Common myeloid progenitor, CD34-positive (primary cell): ENCODE results near the gene PALM3.

Experiments used
- CTCF ChIA-PET: fragments of 350-600 bp; sonication (Branson Sonifier 250); formaldehyde crosslinking; loops from one replicate; lab custom pipeline; 2021; ENCODE audit warnings: antibody characterized with exemption; lab: Charles Lee
- POLR2A ChIA-PET: fragments of 350-600 bp; sonication (Branson Sonifier 250); formaldehyde crosslinking; loops from one replicate; lab custom pipeline; 2021; ENCODE audit warnings: antibody characterized with exemption; lab: Charles Lee
- DNase-seq, 3 donors: peaks; one replicate each; pipeline versions ENCODE4 v3.0.0 to v3.0.0-alpha.2; 2013
- H3K27ac ChIP-seq, 2 experiments: 1 replicate in 1 of 2; 2 replicates in 1 of 2; pipeline ENCODE4 v1.7.0; 2013; ENCODE audit warnings: inconsistent platforms in 2 of 2, low read length in 2 of 2, mild to moderate bottlenecking in 2 of 2, low read depth in 1 of 2, moderate library complexity in 1 of 2; ENCODE audit not compliant: severe bottlenecking in 2 of 2, insufficient read depth in 1 of 2, poor library complexity in 1 of 2
- H3K27me3 ChIP-seq, 5 experiments: replicated peaks in 2 of 5; 1 replicate in 3 of 5; 2 replicates in 2 of 5; pipeline versions ENCODE4 v1.6.1 to v1.7.0; 2013; ENCODE audit warnings: low read length in 4 of 5, mild to moderate bottlenecking in 2 of 5, moderate library complexity in 2 of 5, inconsistent platforms in 1 of 5; ENCODE audit not compliant: insufficient read depth in 5 of 5, control insufficient read depth in 4 of 5
- H3K36me3 ChIP-seq, 4 experiments: 1 replicate in 2 of 4; 2 replicates in 2 of 4; pipeline versions ENCODE4 v1.6.1 to v1.7.0; 2013; ENCODE audit warnings: low read length in 3 of 4, control low read depth in 1 of 4, mild to moderate bottlenecking in 1 of 4; ENCODE audit not compliant: control insufficient read depth in 4 of 4, insufficient read depth in 4 of 4
- H3K4me1 ChIP-seq, 4 experiments: 1 replicate in 3 of 4; 2 replicates in 1 of 4; pipeline versions ENCODE4 v1.6.1 to v1.7.1; 2013; ENCODE audit warnings: low read length in 3 of 4, mild to moderate bottlenecking in 3 of 4, control low read depth in 1 of 4, inconsistent platforms in 1 of 4, moderate library complexity in 1 of 4; ENCODE audit not compliant: control insufficient read depth in 4 of 4, insufficient read depth in 4 of 4; ENCODE audit errors: control extremely low read depth in 1 of 4
- H3K4me3 ChIP-seq, 7 experiments: 1 replicate in 4 of 7; 2 replicates in 3 of 7; pipeline versions ENCODE4 v1.5.1 to v1.7.0; 2013; ENCODE audit warnings: mild to moderate bottlenecking in 7 of 7, low read length in 6 of 7, moderate library complexity in 6 of 7, inconsistent platforms in 2 of 7, low read depth in 2 of 7, control low read depth in 1 of 7; ENCODE audit not compliant: insufficient read depth in 4 of 7, control insufficient read depth in 1 of 7; ENCODE audit errors: extremely low read depth in 1 of 7
- H3K9me3 ChIP-seq, 5 experiments: 1 replicate in 4 of 5; 2 replicates in 1 of 5; pipeline versions ENCODE4 v1.6.1 to v1.7.1; 2013; ENCODE audit warnings: low read length in 4 of 5, mild to moderate bottlenecking in 2 of 5, inconsistent platforms in 1 of 5, low read depth in 1 of 5, moderate library complexity in 1 of 5; ENCODE audit not compliant: control insufficient read depth in 4 of 5, insufficient read depth in 2 of 5; ENCODE audit errors: control extremely low read depth in 1 of 5
- WGBS: methylation state at CpG from one replicate; pipeline ENCODE4 v1.1.5; 2013; ENCODE audit not compliant: insufficient coverage; 5-methylcytosine and 5-hydroxymethylcytosine counted together

PALM3 gene

DNA sequence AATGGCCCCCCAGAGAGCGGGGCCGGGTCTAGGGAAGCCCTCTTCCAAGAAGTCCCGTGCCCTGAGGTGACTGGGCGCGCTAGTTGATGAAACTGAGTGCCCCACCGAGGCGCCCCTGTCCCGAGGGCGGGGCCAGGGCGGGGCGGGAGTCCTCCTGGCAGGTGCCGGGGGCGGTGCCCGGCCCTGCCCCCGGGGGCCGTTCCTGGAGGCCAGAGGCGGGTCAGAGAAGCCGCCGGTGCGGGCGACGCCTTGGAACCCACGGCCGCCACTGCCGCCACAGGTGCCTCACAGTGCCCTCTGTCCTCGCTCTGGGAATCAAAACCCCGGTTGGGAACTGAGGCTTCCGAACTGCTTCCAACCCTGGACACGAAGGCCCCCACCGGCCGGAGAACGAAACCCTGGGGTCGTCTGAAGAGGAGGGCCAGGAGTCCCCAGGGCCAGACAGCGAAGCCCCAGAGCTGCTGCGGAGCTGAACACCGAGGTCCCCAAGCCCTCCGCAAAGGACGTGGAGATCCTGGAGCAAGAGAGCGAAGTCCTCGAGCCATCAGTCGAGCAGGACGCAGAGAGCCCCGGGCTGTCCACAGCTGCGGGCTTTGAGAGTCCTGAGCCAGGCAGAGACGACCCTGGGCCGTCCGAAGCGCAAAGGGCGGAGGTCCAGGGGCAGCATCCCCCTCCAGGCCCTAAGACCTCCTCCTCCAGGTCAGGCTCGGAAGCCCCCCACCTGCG is 10.8 kb upstream of the PALM3 start, which contains the start of gene MISP3:
Gene MISP3 (plus strand): TSS at position 252 of the 726 bp plus-strand sequence. CDS start 524 bp downstream, outside the sequence.
- CTCF ChIA-PET, result interaction anchor here (0.6 to 7.2 kb wide), 25 partner anchors 8 to 203 kb away, joined by 3 to 102 read pairs (median 4); partner anchors contain the start of genes IL27RA, PALM3 and PRKACA
- Histone ChIP-seq H3K9me3 (no peaks in the 10 kb centered on the region), H3K27ac (peak within 1 kb of the TSS in 1 of 2 experiments; percentile 54), H3K36me3 (no peaks in the 10 kb centered on the region), H3K4me3 (peak within 1 kb of the TSS; percentile 58 to 83 (median 75)), H3K27me3 (no peaks in the 10 kb centered on the region), H3K4me1 (peaks cover 5 to 41% (median 38%) of the 10 kb centered on the region in 4 experiments)
- POLR2A ChIA-PET, result interaction anchor here (0.5 to 1.2 kb wide), 6 partner anchors 8 to 64 kb away, joined by 3 to 4 read pairs (median 4); partner anchors contain the start of gene ASF1B
- peak in 2 of 3 donors; percentile 60 to 66 for DNase-seq
- WGBS, result 0% methylated on average over 51 of the region's 51 CpGs

DNA sequence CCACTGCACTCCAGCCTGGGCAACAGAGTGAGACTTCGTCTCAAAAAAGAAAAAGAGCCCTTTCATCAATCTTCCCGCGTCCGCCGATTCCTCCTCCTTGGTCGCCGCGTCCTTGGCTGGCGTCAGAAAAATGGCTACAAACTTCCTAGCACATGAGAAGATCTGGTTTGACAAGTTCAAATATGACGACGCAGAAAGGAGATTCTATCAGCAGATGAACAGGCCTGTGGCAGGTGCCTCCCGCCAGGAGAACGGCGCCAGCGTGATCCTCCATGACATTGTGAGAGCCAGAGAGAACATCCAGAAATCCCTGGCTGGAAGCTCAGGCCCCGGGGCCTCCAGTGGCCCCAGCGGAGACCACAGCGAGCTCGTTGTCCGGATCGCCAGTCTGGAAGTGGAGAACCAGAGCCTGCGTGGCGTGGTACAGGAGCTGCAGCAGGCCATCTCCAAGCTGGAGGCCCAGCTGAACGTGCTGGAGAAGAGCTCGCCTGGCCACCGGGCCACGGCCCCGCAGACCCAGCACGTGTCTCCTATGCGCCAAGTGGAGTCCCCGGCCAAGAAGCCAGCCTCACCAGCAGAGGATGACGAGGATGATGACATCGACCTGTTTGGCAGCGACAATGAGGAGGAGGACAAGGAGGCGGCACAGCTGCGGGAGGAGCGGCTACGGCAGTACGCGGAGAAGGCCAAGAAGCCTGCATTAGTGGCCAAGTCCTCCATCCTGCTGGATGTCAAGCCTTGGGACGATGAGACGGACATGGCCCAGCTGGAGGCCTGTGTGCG is 8.6 kb upstream of the PALM3 start:
- no peak for DNase-seq
- Histone ChIP-seq H3K27ac (no peak overlapping the region), H3K4me3 (no peak overlapping the region), H3K4me1 (peaks cover 5 to 37% (median 35%) of the 10 kb centered on the region in 4 experiments), H3K27me3 (no peaks in the 10 kb centered on the region), H3K36me3 (no peaks in the 10 kb centered on the region), H3K9me3 (no peaks in the 10 kb centered on the region)
- POLR2A ChIA-PET, result interaction anchor here (0.8 kb wide), 1 partner anchor 91 kb away, joined by 3 read pairs; no protein-coding TSS in a partner anchor
- CTCF ChIA-PET, result interaction anchor here (0.8 to 7.2 kb wide), 13 partner anchors 11 to 281 kb away, joined by 3 to 102 read pairs (median 5); partner anchors contain the start of genes IL27RA and PALM3
- WGBS, result 97% methylated on average over 39 of the region's 43 CpGs

DNA sequence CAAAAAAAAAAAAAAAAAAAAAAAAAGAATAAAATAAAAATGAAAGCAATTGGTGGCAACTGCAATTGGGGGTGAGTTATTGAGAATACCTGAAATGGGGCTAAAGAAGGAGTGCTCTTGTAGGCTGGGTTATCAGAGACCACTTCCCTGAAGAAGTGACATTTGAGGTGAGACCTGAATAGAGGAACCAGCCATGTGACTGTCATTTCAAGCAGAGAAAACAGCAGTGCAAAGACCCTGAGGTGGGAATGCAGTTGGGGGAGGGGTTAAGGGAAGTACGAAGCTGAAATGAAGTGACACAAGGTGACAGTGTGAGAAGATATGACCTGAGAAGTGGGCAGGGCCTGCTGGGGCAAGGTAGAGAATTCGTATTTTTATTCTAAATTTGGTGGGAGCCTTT is 4.3 kb upstream of the PALM3 start:
- H3K4me3 ChIP-seq, result no peak overlapping the region
- WGBS, result 76% methylated on average over 2 of the region's 2 CpGs
- peaks cover 0 to 5% (median 0%) of the 10 kb centered on the region in 5 experiments for H3K27me3 ChIP-seq
- H3K9me3 ChIP-seq, result no peaks in the 10 kb centered on the region
- no peak overlapping the region for H3K27ac ChIP-seq
- CTCF ChIA-PET, result interaction anchor here (0.7 to 1.6 kb wide), 2 partner anchors 10 to 193 kb away, joined by 3 to 4 read pairs; no protein-coding TSS in a partner anchor
- H3K36me3 ChIP-seq, result no peaks in the 10 kb centered on the region
- peaks cover 0 to 2% (median 0%) of the 10 kb centered on the region in 4 experiments for H3K4me1 ChIP-seq
- POLR2A ChIA-PET, result interaction anchor here (0.6 kb wide), 1 partner anchor 35 kb away, joined by 3 read pairs; the partner anchor contains the start of gene IL27RA
- peak in 2 of 3 donors; percentile 43 to 52 for DNase-seq

GRCh38 chr19:14063105-14063504 is 1.2 kb upstream of the PALM3 start:
- no peak overlapping the region for H3K4me3 ChIP-seq
- no peak overlapping the region for H3K27ac ChIP-seq
- H3K36me3 ChIP-seq, result no peaks in the 10 kb centered on the region
- DNase-seq, result no peak
- no peaks in the 10 kb centered on the region for H3K9me3 ChIP-seq
- POLR2A ChIA-PET, result interaction anchor here (0.7 kb wide), 1 partner anchor 11 kb away, joined by 3 read pairs; no protein-coding TSS in a partner anchor
- CTCF ChIA-PET, result interaction anchor here (5.7 kb wide), 1 partner anchor 14 kb away, joined by 46 read pairs; no protein-coding TSS in a partner anchor
- 94% methylated on average over 3 of the region's 7 CpGs for WGBS
- peaks cover 0 to 30% (median 11%) of the 10 kb centered on the region in 5 experiments for H3K27me3 ChIP-seq
- peaks cover 0 to 14% (median 10%) of the 10 kb centered on the region in 4 experiments for H3K4me1 ChIP-seq

- ChIA-PET POLR2A (interaction anchor here (0.7 kb wide), 1 partner anchor 11 kb away, joined by 3 read pairs; no protein-coding TSS in a partner anchor), CTCF (interaction anchor here (5.7 to 7.2 kb wide), 2 partner anchors 9 to 14 kb away, joined by 46 to 102 read pairs; partner anchors contain the start of gene MISP3)
- H3K9me3 ChIP-seq, result no peaks in the 10 kb centered on the region
- H3K27me3 ChIP-seq, result peaks cover 0 to 35% (median 11%) of the 10 kb centered on the region in 5 experiments
- H3K27ac ChIP-seq, result no peak overlapping the region
- H3K4me3 ChIP-seq, result no peak overlapping the region
- WGBS, result 100% methylated on average over 5 of the region's 5 CpGs
- peaks cover 0 to 17% (median 15%) of the 10 kb centered on the region in 4 experiments for H3K4me1 ChIP-seq
- no peaks in the 10 kb centered on the region for H3K36me3 ChIP-seq
- no peak for DNase-seq
Observed at GRCh38 chr19:14062558-14062855, 631 bp upstream of the PALM3 start.

DNA sequence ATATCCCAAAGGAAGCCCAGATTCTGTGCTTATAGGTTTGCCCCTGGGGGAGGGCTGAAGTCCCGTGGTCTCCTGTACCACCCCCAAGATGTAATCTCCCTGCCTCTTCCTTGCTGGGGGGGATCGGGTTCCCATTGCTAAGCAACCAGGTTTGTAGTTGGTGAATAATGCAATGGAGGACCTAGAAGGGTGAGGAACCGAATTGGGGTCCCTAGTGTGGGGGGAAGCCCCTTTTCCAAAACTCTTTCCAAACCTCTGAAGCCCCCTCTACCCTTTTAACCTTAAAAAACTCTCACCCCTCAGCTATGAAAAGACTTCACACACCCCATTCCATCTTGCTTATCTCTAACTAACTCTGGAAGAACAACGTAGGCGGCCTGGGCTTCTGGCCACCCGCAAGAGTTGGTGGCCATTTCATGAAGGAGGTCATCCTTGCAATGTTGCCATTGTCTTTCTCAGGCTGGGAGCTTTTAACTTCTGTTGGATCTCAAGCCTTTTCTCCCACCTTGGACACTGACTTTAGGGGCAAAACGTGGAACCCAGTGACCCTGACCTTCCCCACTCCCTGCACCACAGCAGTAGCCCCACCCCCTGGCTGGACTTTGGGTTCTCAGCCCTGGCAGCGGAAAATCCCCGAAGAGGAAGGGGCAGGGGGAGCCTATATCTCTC is 661 bp downstream of the PALM3 start:
- CTCF ChIA-PET, result interaction anchor here (0.6 to 7.2 kb wide), 11 partner anchors 8 to 69 kb away, joined by 3 to 102 read pairs (median 4); partner anchors contain the start of gene MISP3
- POLR2A ChIA-PET, result no interaction called here
- Histone ChIP-seq H3K9me3 (no peaks in the 10 kb centered on the region), H3K27ac (no peak overlapping the region), H3K36me3 (no peaks in the 10 kb centered on the region), H3K27me3 (peaks cover 0 to 42% (median 11%) of the 10 kb centered on the region in 5 experiments), H3K4me3 (no peak overlapping the region), H3K4me1 (peaks cover 0 to 17% (median 16%) of the 10 kb centered on the region in 4 experiments)
- DNase-seq, result no peak
- 75% methylated on average over 4 of the region's 9 CpGs for WGBS
